Measurements from ENCODE around the gene LRSAM1. TPM values are rescaled to one million over a fixed set of nuclear protein-coding genes. Genes with fewer than 3 reads are reported as not detected.
A peak's percentile ranks its signal among the peaks of the same experiment; 100 is the strongest.

LRSAM1 gene
- total and polyA plus RNA-seq, 9 of the 15 experiments (the other 6 are each of a cell fraction or from before 2014, with no cell fraction given), result 0.07 to 16.2 (median 4.7) TPM

DNA sequence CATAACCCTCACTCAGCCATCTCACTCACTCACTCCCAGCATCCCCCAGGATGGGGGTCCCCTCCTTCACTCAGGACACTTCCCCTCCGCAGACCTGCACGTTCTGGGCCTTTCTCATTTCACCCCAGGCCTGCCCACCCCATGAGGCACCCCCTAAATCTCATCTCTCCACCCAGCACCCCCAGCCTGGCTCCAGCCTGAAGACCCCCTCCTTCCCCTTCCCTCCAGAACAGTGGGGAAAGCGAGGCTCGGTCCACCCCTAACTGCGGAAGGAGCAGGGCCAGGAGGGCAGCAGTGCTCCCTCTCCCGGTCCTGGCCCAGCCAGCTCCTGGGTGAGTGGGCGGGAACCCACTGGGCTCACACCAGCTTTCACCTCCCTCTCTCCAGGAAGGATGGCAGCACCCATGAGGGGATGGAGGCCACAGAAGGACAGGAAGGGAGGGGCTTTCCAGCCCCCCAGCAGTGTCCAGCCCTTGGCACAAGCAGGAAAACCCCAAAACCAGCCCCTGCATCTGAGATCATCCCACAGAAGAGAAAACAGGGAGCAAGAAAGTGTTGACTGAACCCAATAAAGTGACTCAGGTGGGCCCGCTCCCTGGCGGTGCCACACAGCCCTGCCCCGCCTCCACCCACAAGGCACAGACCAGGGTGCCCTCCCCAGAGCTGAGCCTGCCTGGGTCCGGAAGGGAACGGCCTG lies 55.0 kb downstream of the LRSAM1 start:
- ChIA-PET POLR2A (interaction anchor here (0.5 kb wide), 1 partner anchor 105 kb away, joined by 3 read pairs; the partner anchor contains the start of gene STXBP1), CTCF (ENCODE audit: low intra/inter-chr PET ratio) (interaction anchor here (4.5 kb wide), 1 partner anchor 80 kb away, joined by 50 read pairs; no protein-coding TSS in a partner anchor)
- in situ Hi-C loops (cut with MboI), result no loop called here

More for the DNA sequence above, 55.0 kb downstream of the LRSAM1 start:
- intact Hi-C loops (cut with micrococcal nuclease), result loop anchor here (10.0 kb wide), 1 partner anchor 409 kb away; the partner anchor contains the start of gene ST6GALNAC4
- WGBS (ENCODE audit: insufficient coverage, low coverage, missing lambda C conversion rate), result 95% methylated on average over 6 of the region's 12 CpGs
- Histone ChIP-seq H3K36me3 (ENCODE audit: control insufficient read depth, insufficient read depth, low read length) (peaks cover 69% of the 10 kb centered on the region; the same call in 2 of the 3 replicates), H2AFZ (ENCODE audit: low read depth, low read length) (no peak overlapping the region), H3K4me3 (no peak overlapping the region), H3K4me1 (replicated peaks in 1 of 2; ENCODE audit: control insufficient read depth in 2 of 2, insufficient read depth in 2 of 2, low read length in 2 of 2) (peaks cover 23 to 69% of the 10 kb centered on the region in 2 experiments), H3K27me3 (ENCODE audit: control insufficient read depth in 2 of 2, insufficient read depth in 2 of 2, low read length in 2 of 2) (no peaks in the 10 kb centered on the region), H3K9me3 (replicated peaks; ENCODE audit: control insufficient read depth, insufficient read depth, low read depth, low read length) (no peaks in the 10 kb centered on the region), H3K27ac (ENCODE audit: extremely low read depth, low read depth, low read length) (no peak overlapping the region), H3K9ac (ENCODE audit: insufficient read depth in 1 of 2, low read depth in 2 of 2, low read length in 2 of 2) (peak overlapping the region in 1 of 2 experiments; percentile 24; a peak in 2 of 4 replicates), H4K20me1 (replicated peaks; ENCODE audit: control insufficient read depth, insufficient read depth, low read length) (no peaks in the 10 kb centered on the region), H3K9me1 (ENCODE audit: control insufficient read depth, insufficient read depth, low read length) (no peaks in the 10 kb centered on the region), H3K79me2 (ENCODE audit: control insufficient read depth, insufficient read depth, low read length) (no peaks in the 10 kb centered on the region), H3K4me2 (ENCODE audit: insufficient read depth, low read length) (no peak overlapping the region)
- BruUV-seq (replicated peaks), result TSS peak; percentile 43
- TF ChIP-seq, protein P1, sequence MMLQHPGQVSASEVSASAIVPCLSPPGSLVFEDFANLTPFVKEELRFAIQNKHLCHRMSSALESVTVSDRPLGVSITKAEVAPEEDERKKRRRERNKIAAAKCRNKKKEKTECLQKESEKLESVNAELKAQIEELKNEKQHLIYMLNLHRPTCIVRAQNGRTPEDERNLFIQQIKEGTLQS (IDR thresholded peaks at IDR 0.05), result no peak
- TF ChIP-seq, protein P1 (CRISPR knock-in tag; conservative IDR thresholded peaks at IDR 0.05), result no peak
- peak; percentile 21 for TF ChIP-seq RBM22 (IDR thresholded peaks at IDR 0.05; ENCODE audit: low read depth, low read length, poor library complexity, severe bottlenecking)
- TF ChIP-seq ZNF133 (CRISPR knock-in tag; IDR thresholded peaks at IDR 0.05), result no peak
- peak; percentile 31; the same call in 1 of the 2 replicates for TF ChIP-seq POLR2G (IDR thresholded peaks at IDR 0.05; ENCODE audit: low read depth, low read length)
- TF ChIP-seq EGR1 (conservative IDR thresholded peaks at IDR 0.05), result peak; percentile 28; the same call in 1 of the 2 replicates
- TF ChIP-seq ZC3H8 (IDR thresholded peaks at IDR 0.05), result no peak
- DNase-seq (ENCODE audit: extremely low read depth in 1 of 4, low spot score in 3 of 4), result no peak
- FAIRE-seq, result no peak
- ATAC-seq, result no peak

All from K562 (cell line).